ENCODE measurements around the gene GLIPR1L1. TPM values are rescaled to one million over a fixed set of nuclear protein-coding genes. Genes with fewer than 3 reads are reported as not detected.
A peak's percentile ranks its signal among the peaks of the same experiment; 100 is the strongest.
"Not testable (repeated sequence)": the region's sequence is repeated elsewhere in the genome, so short reads cannot be mapped to it uniquely, and the experiment has no call there.

GLIPR1L1 gene
- not detected for total RNA-seq

- peak; percentile 81 for DNase-seq
Observed at GRCh38 chr12:75334384-75335030, at the start of gene GLIPR1L1. Gene GLIPR1L1, plus strand, starts transcription at chr12:75334670. Its CDS starts 59 bp downstream, at chr12:75334729.

GRCh38 chr12:75288860-75289259 lies 45.6 kb upstream of the GLIPR1L1 start:
- no peak for DNase-seq

GRCh38 chr12:75289753-75290152 lies 44.7 kb upstream of the GLIPR1L1 start:
- DNase-seq = peak; percentile 19

- no peak for DNase-seq
Observed at GRCh38 chr12:75291014-75291413, 43.5 kb upstream of the GLIPR1L1 start.

GRCh38 chr12:75294336-75294735 lies 40.1 kb upstream of the GLIPR1L1 start:
- DNase-seq = no peak

GRCh38 chr12:75294797-75295196 lies 39.7 kb upstream of the GLIPR1L1 start:
- no peak for DNase-seq

DNA sequence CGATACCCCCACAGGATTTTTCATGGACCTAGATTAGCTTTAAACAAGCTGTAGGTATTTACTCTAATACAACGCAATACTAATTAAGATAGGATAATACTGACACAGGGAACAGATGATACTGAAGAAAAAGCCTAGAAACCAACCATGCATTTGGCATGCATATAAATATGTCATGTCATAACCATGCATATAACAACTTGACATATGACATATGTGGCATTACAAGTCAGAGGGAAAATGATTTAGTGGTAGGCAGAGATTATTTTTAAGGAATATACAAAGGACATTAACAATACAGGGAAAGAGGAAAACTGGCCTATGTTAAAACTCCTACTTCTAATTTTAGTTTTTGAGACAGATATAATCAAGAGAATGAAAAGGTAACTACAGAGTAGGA lies 32.2 kb upstream of the GLIPR1L1 start:
- no peak for DNase-seq

GRCh38 chr12:75302781-75303180 lies 31.7 kb upstream of the GLIPR1L1 start:
- no peak for DNase-seq

DNA sequence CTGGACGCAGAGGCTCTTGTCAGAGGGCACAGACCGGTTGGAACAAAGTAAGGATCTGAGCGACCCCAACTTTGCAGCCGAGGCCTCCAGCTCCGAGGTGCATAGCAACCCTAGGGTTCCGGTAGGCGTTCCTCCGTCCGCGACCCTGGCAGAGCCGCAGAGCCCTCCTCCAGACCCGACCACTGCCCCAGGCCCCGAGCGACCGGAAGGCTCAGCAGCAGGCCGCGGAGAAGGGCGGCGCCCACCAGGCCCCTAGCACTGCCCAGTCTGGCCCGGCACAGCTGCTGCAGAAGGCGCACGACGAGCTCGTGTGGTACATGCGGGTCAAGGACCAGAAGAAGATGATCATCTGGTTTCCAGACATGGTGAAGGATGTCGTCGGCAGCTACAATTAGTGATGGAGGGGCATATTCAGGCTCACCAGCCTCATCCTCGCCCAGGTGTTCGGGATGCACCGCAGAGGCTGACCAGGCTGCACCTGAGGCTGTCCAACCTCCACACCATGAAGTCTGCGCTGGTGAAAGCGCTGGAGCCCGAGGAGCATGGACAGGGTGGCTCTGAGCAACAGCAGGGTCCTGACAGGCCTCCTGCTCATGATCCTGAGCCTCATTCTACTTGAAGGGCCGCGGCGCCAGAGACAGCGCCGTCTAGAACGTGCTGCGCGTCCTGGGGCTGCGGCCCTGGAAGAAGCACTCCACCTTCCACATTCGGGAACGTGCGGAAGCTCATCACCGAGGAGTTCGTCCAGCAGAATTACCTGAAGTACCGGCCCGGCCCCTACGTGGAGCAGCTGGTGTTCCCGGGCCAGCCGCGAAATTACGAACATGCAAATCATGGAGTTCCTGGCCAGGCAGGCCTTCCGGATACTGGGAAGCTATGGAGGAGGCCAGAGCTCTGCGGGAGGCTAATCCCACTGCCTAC lies 28.8 kb upstream of the GLIPR1L1 start:
- no peak for DNase-seq

- no peak for DNase-seq
Observed at GRCh38 chr12:75308279-75308678, 26.2 kb upstream of the GLIPR1L1 start.

DNA sequence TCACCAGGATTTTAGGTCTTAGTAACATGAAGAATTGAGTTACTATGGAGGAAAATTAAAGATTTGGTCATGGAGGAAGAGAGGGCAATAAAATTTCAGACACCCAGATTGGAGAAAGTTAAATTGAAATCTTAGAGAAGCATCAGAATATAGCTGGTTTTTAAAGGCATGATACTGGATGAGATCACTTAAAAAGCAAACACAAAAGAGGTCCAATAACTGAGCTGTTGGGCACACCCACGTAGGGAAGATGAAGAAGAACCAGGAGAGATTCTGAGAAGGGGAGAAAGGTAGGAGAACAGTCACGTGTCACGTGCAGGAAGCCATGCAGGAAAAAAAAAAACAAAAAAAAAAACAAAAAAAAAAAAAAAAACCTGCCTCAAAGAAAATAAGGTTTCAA lies 23.1 kb upstream of the GLIPR1L1 start:
- no peak for DNase-seq

- no peak for DNase-seq
Observed at GRCh38 chr12:75315518-75315917, 19.0 kb upstream of the GLIPR1L1 start.

DNA sequence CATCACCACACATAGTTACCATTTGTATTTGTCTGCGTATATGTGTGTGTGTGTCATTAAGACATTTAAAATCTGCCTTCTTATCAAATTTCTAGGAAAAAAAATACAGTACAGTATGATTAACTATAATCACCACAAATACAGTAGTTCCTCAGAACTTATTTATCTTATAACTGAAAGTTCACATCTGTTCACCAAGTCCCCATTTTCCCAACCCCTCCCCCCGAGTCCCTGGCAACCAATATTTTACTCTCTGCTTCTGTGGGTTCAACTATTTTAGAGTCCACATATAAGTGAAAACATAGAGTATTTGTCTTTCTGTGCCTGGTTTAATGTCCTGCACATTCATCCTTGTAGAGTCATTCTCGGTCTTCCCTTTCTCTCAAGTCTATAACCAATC lies 16.7 kb upstream of the GLIPR1L1 start:
- no peak for DNase-seq

- no peak for DNase-seq
Observed at GRCh38 chr12:75322464-75322863, 12.0 kb upstream of the GLIPR1L1 start.

DNA sequence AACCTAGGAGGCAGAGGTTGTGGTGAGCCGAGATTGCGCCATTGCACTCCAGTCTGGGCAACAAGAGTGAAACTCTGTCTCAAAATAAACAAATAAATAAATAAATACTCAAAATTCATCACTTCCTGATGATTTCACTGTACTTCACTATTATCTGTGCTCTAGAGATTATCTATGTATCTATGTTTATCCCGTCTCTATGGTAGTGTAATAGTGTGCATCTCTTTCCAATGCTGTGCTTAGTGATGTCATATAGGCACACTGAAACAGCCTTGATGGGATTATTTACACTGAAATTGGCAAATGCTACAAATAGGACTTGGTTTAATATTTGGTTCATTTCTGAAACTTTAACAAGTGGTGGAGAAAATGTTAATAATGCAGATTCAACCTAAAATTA lies 10.8 kb upstream of the GLIPR1L1 start:
- DNase-seq = no peak

DNA sequence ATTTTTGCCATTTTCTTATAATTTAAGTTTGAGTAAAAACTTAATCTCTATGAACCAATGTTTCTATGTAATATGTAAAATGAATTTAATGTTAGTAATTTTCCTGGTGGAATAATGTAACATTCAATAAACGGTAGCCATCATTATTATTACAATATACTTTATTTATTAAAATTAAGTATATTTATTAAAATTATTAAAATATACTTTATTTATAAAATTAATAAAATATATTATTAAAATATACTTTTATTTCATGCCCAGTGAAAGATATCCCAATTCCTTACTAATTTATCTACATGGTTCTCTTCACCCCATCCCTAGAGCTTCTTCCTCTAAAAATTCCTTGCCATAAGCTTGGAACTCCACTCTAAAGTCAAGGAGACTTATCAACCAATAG lies 6.8 kb upstream of the GLIPR1L1 start:
- no peak for DNase-seq

DNA sequence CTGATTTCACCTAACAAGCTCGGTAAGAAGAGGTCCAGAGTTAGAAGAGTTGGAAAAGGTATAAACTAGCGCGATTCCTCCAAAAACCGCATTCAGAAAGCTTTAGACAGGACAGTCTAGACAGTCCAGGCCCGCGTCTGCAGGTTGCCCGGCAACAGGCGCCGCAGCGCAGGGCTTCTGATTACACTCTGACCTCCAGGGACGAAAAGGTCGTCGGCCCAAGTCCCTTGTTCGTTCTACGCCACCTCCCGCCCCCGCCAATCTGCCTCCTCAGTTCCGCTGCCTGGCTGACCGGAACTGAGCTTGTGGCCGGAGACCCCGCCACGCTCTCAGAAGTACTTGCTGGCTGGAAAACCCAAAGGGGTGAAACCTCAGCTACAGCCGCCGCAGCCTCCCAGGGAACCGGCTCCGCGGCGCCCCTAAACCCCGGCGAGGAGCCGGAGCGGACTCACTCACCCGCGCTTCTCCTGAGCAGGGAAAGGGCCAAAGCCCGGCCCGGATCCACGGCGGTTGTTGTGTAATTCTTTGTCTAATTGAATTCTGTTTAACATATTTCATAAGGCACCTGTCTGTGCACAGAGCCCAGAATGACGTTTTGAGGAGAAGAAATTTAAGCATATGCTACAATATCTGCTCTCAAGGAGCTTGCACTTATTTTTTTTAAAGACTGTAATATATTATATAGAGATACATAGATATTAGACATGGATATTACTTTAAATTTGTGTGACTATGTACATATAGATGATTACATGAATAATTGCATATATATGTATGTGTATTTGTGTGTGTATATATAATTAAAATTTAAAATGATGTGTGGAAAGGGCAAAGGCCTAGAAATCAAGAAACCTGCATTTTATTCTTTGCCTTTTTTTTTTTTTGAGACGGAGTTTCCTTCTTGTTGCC lies 4.3 kb upstream of the GLIPR1L1 start, which contains the start of gene CAPS2:
Gene CAPS2, minus strand, starts transcription at position 407 of the 909 bp plus-strand sequence. CDS start 3,826 bp downstream, outside the sequence.
- DNase-seq = peak; percentile 62

- DNase-seq = no peak
Observed at GRCh38 chr12:75337905-75338304, 3.4 kb downstream of the GLIPR1L1 start.

- DNase-seq = no peak
Observed at GRCh38 chr12:75341873-75342272, 7.4 kb downstream of the GLIPR1L1 start.

DNA sequence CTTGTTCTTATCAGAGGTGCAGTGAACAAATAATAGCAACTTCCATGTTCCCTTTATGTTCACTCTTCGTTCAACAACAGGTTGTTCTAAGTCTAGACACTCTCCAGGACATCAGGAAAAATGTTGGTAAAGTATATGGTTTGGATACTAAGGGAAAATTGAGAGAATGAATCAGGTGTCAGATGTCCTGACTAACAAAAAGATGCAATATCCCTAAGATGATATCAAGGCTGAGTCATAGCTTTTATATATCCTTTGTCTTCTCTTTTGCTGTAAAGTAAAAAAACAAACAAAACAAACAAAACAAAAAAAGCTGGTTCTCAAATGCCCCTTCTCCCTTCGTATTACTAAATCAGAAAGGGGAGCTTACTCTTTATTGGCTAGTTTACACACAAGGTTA lies 11.1 kb downstream of the GLIPR1L1 start:
- DNase-seq = no peak

- DNase-seq = not testable (repeated sequence)
Observed at GRCh38 chr12:75346215-75346614, 11.7 kb downstream of the GLIPR1L1 start.

DNA sequence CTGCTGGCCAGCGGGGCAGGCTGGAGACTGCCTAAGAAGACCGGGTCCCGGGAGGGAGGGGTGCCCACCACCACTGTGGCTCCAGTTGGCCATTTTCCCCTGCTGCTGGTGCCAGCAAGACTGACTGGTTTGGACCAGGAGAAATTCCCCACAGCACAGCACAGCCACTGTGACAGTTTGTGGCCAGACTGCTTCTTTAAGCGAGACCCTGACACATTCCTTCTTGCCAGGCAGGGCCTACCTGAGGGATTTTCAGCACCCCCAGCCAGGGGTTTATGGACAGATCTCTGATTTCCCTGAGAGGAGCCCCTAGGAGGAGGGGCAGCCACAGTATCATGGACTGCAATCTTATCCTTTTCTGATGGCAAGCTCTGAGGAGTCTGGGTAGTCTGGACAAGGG lies 15.5 kb downstream of the GLIPR1L1 start:
- DNase-seq = no peak

Measured in skin of body (tissue), 2 donors.